T-cell (primary cell): ENCODE results near the gene ASAP3. TPM values are rescaled to one million over a fixed set of nuclear protein-coding genes. Genes with fewer than 3 reads are reported as not detected.
A peak's percentile ranks its signal among the peaks of the same experiment; 100 is the strongest.

Experiments used
- ATAC-seq, 4 experiments: fragments of 200-7000 bp in 3 of 4; fragments of 150-1000 bp in 1 of 4; cut with Tn5 transposase; replicated peaks in 1 of 4; 1 replicate in 3 of 4; 2 replicates in 1 of 4; pipeline ENCODE4 v1.10.0; 2021; ENCODE audit warnings: moderate library complexity in 3 of 4, mild to moderate bottlenecking in 2 of 4, moderate number of reproducible peaks in 1 of 4
- CTCF ChIA-PET, 2 donors: fragments of 300-600 bp; sonication (Branson Sonifier 250); formaldehyde crosslinking; loops; one replicate each; lab custom pipeline; 2022; ENCODE audit warnings: antibody characterized with exemption in 2 of 2; lab: Charles Lee
- POLR2A ChIA-PET, 2 donors: fragments of 300-600 bp; sonication (Branson Sonifier 250); formaldehyde crosslinking; loops; one replicate each; lab custom pipeline; 2022; ENCODE audit warnings: antibody characterized with exemption in 2 of 2; lab: Charles Lee
- DNase-seq, 35 experiments: peaks; one replicate each; pipeline versions ENCODE4 v3.0.0 to v3.0.0-alpha.2; 2013 to 2023
- H3K27ac ChIP-seq: one replicate; pipeline ENCODE4 v1.5.1; 2013; ENCODE audit warnings: low read length
- H3K27me3 ChIP-seq, 2 experiments: replicated peaks in 1 of 2; 1 replicate in 1 of 2; 2 replicates in 1 of 2; pipeline versions ENCODE4 v1.6.1 to v1.7.0; 2013; ENCODE audit warnings: low read length in 1 of 2, mixed read lengths in 1 of 2; ENCODE audit not compliant: control insufficient read depth in 2 of 2, insufficient read depth in 2 of 2; ENCODE audit errors: extremely low read depth in 1 of 2
- H3K36me3 ChIP-seq, 2 donors: 1 replicate in 1 of 2; 2 replicates in 1 of 2; pipeline versions ENCODE4 v1.6.1 to v1.7.0; 2013; ENCODE audit warnings: low read length in 1 of 2; ENCODE audit not compliant: control insufficient read depth in 2 of 2, insufficient read depth in 1 of 2; ENCODE audit errors: extremely low read depth in 1 of 2
- H3K4me1 ChIP-seq, 2 experiments: 1 replicate in 1 of 2; 2 replicates in 1 of 2; pipeline versions ENCODE4 v1.6.1 to v1.7.0; 2013; ENCODE audit warnings: low read length in 2 of 2, mixed read lengths in 1 of 2; ENCODE audit not compliant: insufficient read depth in 2 of 2, control insufficient read depth in 1 of 2; ENCODE audit errors: extremely low read depth in 1 of 2
- H3K4me3 ChIP-seq, 2 donors: 1 replicate in 1 of 2; 2 replicates in 1 of 2; pipeline versions ENCODE4 v1.5.1 to v1.7.0; 2013; ENCODE audit warnings: mild to moderate bottlenecking in 2 of 2, low read length in 1 of 2, moderate library complexity in 1 of 2; ENCODE audit not compliant: control insufficient read depth in 1 of 2; ENCODE audit errors: extremely low read depth in 1 of 2
- H3K9me3 ChIP-seq: 2 replicates; pipeline ENCODE4 v1.7.0; 2013
- H3K27ac Mint-ChIP-seq, 2 donors: one replicate each; pipeline ENCODE4 v1.8.0; 2020 to 2021; ENCODE audit warnings: mild to moderate bottlenecking in 2 of 2, mixed read lengths in 2 of 2
- H3K27me3 Mint-ChIP-seq, 2 donors: one replicate each; pipeline ENCODE4 v1.8.0; 2021 to 2022; ENCODE audit warnings: mixed read lengths in 2 of 2
- H3K36me3 Mint-ChIP-seq: one replicate; pipeline ENCODE4 v1.8.0; 2021; ENCODE audit warnings: mixed read lengths
- H3K4me1 Mint-ChIP-seq, 3 donors: one replicate each; pipeline ENCODE4 v1.8.0; 2020 to 2022; ENCODE audit warnings: mixed read lengths in 3 of 3, mild to moderate bottlenecking in 1 of 3
- H3K4me3 Mint-ChIP-seq, 3 donors: one replicate each; pipeline ENCODE4 v1.8.0; 2020 to 2022; ENCODE audit warnings: mild to moderate bottlenecking in 3 of 3, mixed read lengths in 3 of 3, moderate library complexity in 3 of 3
- H3K9me3 Mint-ChIP-seq, 3 donors: one replicate each; pipeline ENCODE4 v1.8.0; 2020 to 2022; ENCODE audit warnings: mixed read lengths in 3 of 3
- WGBS: methylation state at CpG from one replicate; pipeline ENCODE4 v1.1.5; 2013; ENCODE audit warnings: missing lambda C conversion rate; ENCODE audit not compliant: insufficient coverage; 5-methylcytosine and 5-hydroxymethylcytosine counted together
- total RNA-seq, 35 experiments: library from RNA in 6 of 35; stranded (reverse) in 6 of 35; fragments of 120-200 nt in 1 of 35; gene quantifications; one replicate each; pipeline versions ENCODE4 v1.2.1 to v1.2.4 and lab custom pipeline; 2013 to 2026

The ASAP3 gene
- total RNA-seq, 5 donors from 2014 or later (not counting 1 experiment from before 2014, with no cell fraction given) = 1.2 to 2.8 (median 2.1) TPM

DNA sequence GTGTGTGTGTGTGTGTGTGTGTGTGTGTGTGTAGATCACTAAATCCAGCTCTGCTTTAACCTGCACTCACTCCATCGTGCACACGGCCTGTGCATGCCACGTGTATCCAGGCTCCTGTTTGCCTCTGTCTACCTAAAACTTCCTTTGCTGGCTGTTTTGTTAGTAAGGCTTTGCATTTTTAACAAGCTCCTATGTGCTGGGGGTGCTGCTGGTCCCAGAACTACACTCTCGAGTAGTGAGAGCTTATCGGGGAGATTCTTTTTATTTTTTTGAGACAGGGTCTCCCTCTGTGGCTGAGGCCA is 58.8 kb downstream of the ASAP3 start:
- Mint-ChIP-seq H3K4me1 (peaks cover 28 to 33% (median 30%) of the 10 kb centered on the region in 3 donors), H3K9me3 (no peaks in the 10 kb centered on the region), H3K27me3 (peaks cover 0 to 6% of the 10 kb centered on the region in 2 donors), H3K4me3 (peak overlapping the region; percentile 83 to 87 (median 86)), H3K36me3 (no peaks in the 10 kb centered on the region), H3K27ac (peak overlapping the region in 1 of 2 donors; percentile 69)
- H3K4me3 ChIP-seq = peak overlapping the region; percentile 39 to 57
- peaks cover 19 to 35% of the 10 kb centered on the region in 2 experiments for H3K4me1 ChIP-seq
- no peak overlapping the region for H3K27ac ChIP-seq
- no peaks in the 10 kb centered on the region for H3K36me3 ChIP-seq
- DNase-seq (no peak), ATAC-seq (no peak)
- peaks cover 0 to 40% of the 10 kb centered on the region in 2 experiments for H3K27me3 ChIP-seq
- CTCF ChIA-PET = interaction anchor here in 1 of 2 donors (0.5 to 0.6 kb wide), 2 partner anchors 49 to 59 kb away, joined by 3 to 4 read pairs; no protein-coding TSS in a partner anchor
- POLR2A ChIA-PET = no interaction called here
- no CpG with 5 or more reads among the region's 5 CpGs for WGBS
- H3K9me3 ChIP-seq = no peaks in the 10 kb centered on the region

DNA sequence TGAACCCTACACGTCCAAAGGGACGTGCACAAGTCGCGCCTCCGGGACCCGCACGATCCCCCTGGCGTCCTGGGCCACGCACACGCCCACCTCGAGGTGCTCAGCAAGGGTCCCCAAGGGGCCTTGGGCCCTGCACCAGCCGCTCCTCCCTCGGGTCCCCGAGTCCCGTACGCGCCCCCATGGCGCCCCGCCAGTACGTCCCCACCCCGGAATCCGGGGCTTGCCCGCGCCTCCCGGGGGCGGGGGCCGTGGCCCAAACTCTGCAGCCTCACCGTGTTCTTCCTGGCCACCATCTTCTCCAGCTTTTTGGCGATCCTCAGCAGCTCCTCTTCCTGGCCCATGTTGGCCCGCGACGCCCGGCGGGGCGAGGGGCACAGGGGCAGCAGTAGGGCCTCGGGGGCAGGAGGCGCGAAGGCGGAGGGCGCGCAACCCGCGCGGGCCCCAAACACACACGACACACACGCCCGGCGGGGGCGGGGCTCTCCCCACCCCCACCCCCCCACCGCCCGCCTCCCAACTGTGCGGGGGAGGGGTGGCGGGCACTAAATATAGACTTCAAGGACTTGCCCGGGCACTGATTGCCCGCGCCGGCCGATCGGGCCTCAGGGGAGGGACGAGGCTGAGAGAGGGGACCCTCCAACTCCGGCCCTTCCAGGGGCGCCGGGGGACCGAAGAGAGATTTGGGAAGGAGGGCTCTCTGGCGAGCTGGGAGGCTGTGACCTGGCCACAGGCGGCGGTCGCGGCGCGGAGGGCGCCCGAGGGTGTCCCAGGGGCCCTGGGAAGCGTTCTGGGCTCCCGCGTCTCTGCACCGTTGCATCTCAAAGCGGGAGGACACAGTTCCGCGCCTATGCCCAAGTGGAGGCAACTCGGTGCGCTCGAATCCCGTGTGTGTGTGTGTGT is 59.4 kb downstream of the ASAP3 start, which contains the start of gene TCEA3:
Gene TCEA3, minus strand, starts transcription at position 456 of the 900 bp plus-strand sequence. Its CDS starts 115 bp downstream, at position 341.
- peaks cover 19 to 35% of the 10 kb centered on the region in 2 experiments for H3K4me1 ChIP-seq
- H3K9me3 ChIP-seq = no peaks in the 10 kb centered on the region
- H3K4me1 Mint-ChIP-seq = peaks cover 31 to 35% (median 32%) of the 10 kb centered on the region in 3 donors
- 2% methylated on average over 57 of the region's 84 CpGs for WGBS
- DNase-seq = peak in 23 of 35 experiments; percentile 2 to 46 (median 21)
- POLR2A ChIA-PET = interaction anchor here (0.5 to 0.6 kb wide), 2 partner anchors 313 to 969 kb away, joined by 3 read pairs; no protein-coding TSS in a partner anchor
- H3K27ac Mint-ChIP-seq = peak within 1 kb of the TSS; percentile 76 to 93
- no peak within 1 kb of the TSS for H3K27ac ChIP-seq
- H3K36me3 ChIP-seq = no peaks in the 10 kb centered on the region
- peak within 1 kb of the TSS; percentile 57 to 72 for H3K4me3 ChIP-seq
- no peaks in the 10 kb centered on the region for H3K9me3 Mint-ChIP-seq
- peak; percentile 42 to 53 (median 48) for ATAC-seq
- no peaks in the 10 kb centered on the region for H3K36me3 Mint-ChIP-seq
- peaks cover 0 to 40% of the 10 kb centered on the region in 2 experiments for H3K27me3 ChIP-seq
- H3K4me3 Mint-ChIP-seq = peak within 1 kb of the TSS; percentile 83 to 87 (median 86)
- peaks cover 0 to 6% of the 10 kb centered on the region in 2 donors for H3K27me3 Mint-ChIP-seq
- CTCF ChIA-PET = interaction anchor here in 1 of 2 donors (0.5 to 1.0 kb wide), 3 partner anchors 48 to 60 kb away, joined by 3 to 4 read pairs (median 4); partner anchors contain the start of gene ASAP3

DNA sequence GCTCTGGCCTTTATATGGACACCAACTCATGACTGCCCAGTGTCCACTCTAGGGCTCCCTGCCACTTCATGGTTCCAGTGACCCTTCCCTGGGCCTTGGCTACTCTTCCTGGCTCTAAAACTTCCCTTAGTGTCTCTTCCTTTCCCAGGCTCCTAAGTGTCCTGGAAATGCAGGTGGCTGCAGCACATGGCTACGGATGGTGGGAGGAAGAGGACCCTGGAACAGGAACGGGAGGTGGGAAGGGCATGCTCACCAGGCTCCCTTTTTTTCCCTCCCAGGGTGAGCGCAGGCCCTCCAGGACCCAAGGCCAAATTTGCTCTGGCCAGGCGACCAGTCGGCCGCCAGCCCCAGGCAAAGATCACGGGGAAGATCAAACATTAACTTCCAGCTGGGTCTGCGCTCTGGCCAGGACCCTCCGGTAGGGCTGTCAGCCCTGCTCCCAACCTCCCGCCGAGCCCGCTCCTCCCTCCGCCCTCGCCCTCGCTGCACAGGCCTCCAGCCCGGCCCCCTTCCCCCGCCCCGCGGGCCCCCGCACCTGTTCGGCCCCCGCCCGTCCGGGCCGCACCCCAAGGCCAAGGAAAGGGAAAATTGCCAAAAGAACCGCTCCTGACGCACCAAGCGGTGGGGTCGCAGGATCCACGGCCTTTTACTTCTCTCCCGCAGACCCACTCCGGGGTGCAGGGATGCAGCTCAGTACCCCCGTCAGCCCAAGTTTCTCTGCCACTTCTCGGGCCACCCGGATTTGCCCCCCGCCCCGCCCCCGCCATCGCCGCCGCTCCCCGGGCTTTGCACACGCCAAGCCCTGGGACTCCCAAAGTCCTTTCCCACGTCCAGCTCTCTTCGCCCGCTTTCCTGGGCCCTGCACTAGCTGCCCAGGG is 60.3 kb downstream of the ASAP3 start:
- Mint-ChIP-seq H3K4me3 (peak overlapping the region; percentile 83 to 87 (median 86)), H3K4me1 (peaks cover 29 to 35% (median 31%) of the 10 kb centered on the region in 3 donors), H3K27ac (peak overlapping the region; percentile 70 to 93), H3K27me3 (peaks cover 0 to 6% of the 10 kb centered on the region in 2 donors), H3K9me3 (no peaks in the 10 kb centered on the region), H3K36me3 (no peaks in the 10 kb centered on the region)
- H3K9me3 ChIP-seq = no peaks in the 10 kb centered on the region
- ChIA-PET CTCF (interaction anchor here in 1 of 2 donors (1.0 kb wide), 1 partner anchor 61 kb away, joined by 4 read pairs; the partner anchor contains the start of gene ASAP3), POLR2A (interaction anchor here (0.5 to 0.6 kb wide), 2 partner anchors 312 to 970 kb away, joined by 3 read pairs; no protein-coding TSS in a partner anchor)
- H3K27me3 ChIP-seq = peaks cover 0 to 40% of the 10 kb centered on the region in 2 experiments
- H3K4me1 ChIP-seq = peaks cover 19 to 35% of the 10 kb centered on the region in 2 experiments
- H3K36me3 ChIP-seq = no peaks in the 10 kb centered on the region
- 30% methylated on average over 39 of the region's 46 CpGs for WGBS
- peak overlapping the region; percentile 55 for H3K27ac ChIP-seq
- DNase-seq (peak in 8 of 35 experiments; percentile 1 to 21 (median 17)), ATAC-seq (peak in 1 of 4 experiments; percentile 14)
- peak overlapping the region; percentile 57 to 72 for H3K4me3 ChIP-seq

DNA sequence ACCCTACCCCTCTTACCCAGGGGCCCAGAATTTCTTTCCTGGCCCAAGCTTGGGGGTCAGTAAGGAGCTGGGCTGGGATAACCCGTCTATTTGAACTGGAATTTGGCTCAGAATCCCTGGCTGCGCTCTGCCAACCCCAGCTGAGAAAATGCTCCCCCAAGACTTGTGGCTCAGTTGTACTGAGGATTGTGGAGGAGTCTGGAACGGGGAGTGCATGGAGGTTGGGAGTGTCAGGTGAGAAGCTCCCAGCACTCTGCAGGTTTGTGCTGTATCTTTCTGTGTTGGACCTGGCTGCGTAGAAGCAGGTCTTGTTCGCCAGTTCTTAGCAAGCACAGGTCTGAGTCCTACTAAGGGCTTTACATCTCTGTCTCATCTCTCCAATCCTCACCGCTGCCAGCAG is 61.0 kb downstream of the ASAP3 start:
- Histone ChIP-seq H3K27me3 (peaks cover 0 to 40% of the 10 kb centered on the region in 2 experiments), H3K4me3 (peak overlapping the region; percentile 5 to 72), H3K4me1 (peaks cover 19 to 35% of the 10 kb centered on the region in 2 experiments), H3K9me3 (no peaks in the 10 kb centered on the region), H3K27ac (peak overlapping the region; percentile 55), H3K36me3 (no peaks in the 10 kb centered on the region)
- Mint-ChIP-seq H3K9me3 (no peaks in the 10 kb centered on the region), H3K36me3 (no peaks in the 10 kb centered on the region), H3K4me3 (peak overlapping the region; percentile 83 to 87 (median 86)), H3K27me3 (peaks cover 0 to 6% of the 10 kb centered on the region in 2 donors), H3K27ac (peak overlapping the region; percentile 67 to 93), H3K4me1 (peaks cover 29 to 35% (median 31%) of the 10 kb centered on the region in 3 donors)
- 78% methylated on average over 2 of the region's 6 CpGs for WGBS
- DNase-seq (peak in 4 of 35 experiments; percentile 1 to 28 (median 11)), ATAC-seq (peak in 1 of 4 experiments; percentile 35)
- ChIA-PET CTCF (no interaction called here), POLR2A (no interaction called here)

DNA sequence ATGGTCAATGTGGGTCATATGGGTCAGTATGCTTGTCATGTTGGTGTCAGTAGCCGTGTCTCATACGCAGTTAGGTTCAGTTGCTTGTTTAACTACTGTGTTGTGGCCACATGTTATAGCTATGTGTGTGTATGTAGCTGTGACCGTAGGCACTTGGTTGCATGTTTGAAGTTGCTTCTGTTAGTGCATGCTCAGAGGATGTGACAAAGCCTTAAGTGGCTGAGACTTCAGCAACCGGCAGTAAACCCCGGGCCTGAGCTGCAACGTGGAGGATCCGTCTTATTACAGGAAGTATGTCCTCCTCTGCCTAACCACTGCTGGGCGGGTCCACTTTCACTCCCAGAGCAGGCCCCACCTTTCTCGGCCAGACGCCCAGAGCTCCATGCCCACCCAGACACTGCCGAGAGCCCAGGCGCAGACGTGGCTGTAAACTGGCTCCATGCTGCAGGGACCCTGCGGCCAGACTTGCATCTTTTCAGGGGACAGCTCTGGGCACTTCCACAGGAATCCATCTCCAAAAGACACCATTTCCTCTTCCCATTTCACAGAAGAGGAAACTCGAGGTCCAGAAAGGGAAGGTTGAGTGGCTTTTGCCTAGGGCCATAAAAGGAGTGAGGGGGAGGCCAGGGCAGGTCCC is 61.6 kb downstream of the ASAP3 start:
- Mint-ChIP-seq H3K27me3 (peaks cover 0 to 6% of the 10 kb centered on the region in 2 donors), H3K4me3 (peak overlapping the region; percentile 83 to 87 (median 86)), H3K36me3 (no peaks in the 10 kb centered on the region), H3K4me1 (peaks cover 29 to 35% (median 31%) of the 10 kb centered on the region in 3 donors), H3K27ac (peak overlapping the region; percentile 67 to 93), H3K9me3 (no peaks in the 10 kb centered on the region)
- Histone ChIP-seq H3K27ac (peak overlapping the region; percentile 55), H3K9me3 (no peaks in the 10 kb centered on the region), H3K4me3 (peak overlapping the region; percentile 5 to 72), H3K36me3 (no peaks in the 10 kb centered on the region), H3K4me1 (peaks cover 19 to 35% of the 10 kb centered on the region in 2 experiments), H3K27me3 (peaks cover 0 to 40% of the 10 kb centered on the region in 2 experiments)
- DNase-seq = peak; percentile 21 to 71 (median 48)
- WGBS = 14% methylated on average over 13 of the region's 15 CpGs
- POLR2A ChIA-PET = interaction anchor here in 1 of 2 donors (0.5 kb wide), 1 partner anchor 589 kb away, joined by 10 read pairs; no protein-coding TSS in a partner anchor
- ATAC-seq = peak; percentile 77 to 89 (median 84)
- CTCF ChIA-PET = interaction anchor here in 1 of 2 donors (0.6 to 1.1 kb wide), 3 partner anchors 18 to 269 kb away, joined by 3 read pairs; partner anchors contain the start of gene RPL11
